Activated effector memory CD4-positive, alpha-beta T cell treated with Interleukin-2 at 50 U/mL for 16 hours (primary cell): ENCODE measurements around the gene DUS1L.

Experiments
- DNase-seq: peaks from one replicate; pipeline ENCODE4 v3.0.0-alpha.2; 2020

The DUS1L gene

GRCh38 chr17:82010575-82011525 lies 54.8 kb downstream of the DUS1L start:
- no peak for DNase-seq

DNA sequence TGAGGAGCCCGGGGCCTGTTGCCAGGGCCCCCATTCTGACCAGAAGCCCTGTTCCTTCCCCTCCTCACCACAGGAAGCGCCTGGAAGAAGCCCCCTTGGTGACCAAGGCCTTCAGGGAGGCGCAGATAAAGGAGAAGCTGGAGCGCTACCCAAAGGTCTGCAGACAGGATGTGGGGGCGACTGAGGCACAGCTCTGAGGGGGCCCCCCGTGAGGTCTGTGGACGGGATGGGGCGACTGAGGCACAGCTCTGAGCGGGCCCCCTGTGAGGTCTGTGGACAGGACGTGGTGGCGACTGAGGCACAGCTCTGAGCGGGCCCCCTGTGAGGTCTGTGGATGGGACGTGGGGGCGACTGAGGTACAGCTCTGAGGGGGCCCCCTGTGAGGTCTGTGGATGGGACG lies 56.2 kb downstream of the DUS1L start:
- no peak for DNase-seq

GRCh38 chr17:82008941-82009405 lies 56.6 kb downstream of the DUS1L start:
- no peak for DNase-seq

GRCh38 chr17:82008258-82008940 lies 57.2 kb downstream of the DUS1L start:
- DNase-seq: no peak
